Measurements from ENCODE around the gene ZFYVE28.

ZFYVE28 gene

GRCh38 chr4:2352729-2353221 is 65.7 kb downstream of the ZFYVE28 start:
- DNase-seq (ENCODE audit: low spot score) = no peak

DNA sequence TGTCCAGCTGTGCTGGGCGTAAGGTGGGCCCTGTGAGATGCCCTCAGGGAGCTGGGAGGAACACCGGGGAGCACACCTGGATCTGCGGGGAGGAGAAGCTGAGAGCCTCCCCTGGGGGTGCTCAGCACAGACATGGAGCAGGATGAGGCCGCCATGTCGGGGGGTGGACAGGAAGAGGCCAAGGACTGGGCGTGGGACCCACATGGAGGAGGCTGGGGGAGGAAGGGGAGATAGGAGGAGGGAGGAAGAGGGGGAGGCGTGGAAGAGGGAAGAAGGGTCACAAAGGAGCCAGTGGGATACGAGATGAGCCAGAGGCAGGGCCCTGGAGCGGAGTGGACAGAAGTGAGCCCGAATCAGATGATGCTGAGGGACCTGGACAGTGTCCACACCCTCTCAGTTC is 66.3 kb downstream of the ZFYVE28 start:
- no peak for DNase-seq (ENCODE audit: low spot score)

GRCh38 chr4:2350982-2351381 is 67.5 kb downstream of the ZFYVE28 start:
- no peak for DNase-seq (ENCODE audit: low spot score)

DNA sequence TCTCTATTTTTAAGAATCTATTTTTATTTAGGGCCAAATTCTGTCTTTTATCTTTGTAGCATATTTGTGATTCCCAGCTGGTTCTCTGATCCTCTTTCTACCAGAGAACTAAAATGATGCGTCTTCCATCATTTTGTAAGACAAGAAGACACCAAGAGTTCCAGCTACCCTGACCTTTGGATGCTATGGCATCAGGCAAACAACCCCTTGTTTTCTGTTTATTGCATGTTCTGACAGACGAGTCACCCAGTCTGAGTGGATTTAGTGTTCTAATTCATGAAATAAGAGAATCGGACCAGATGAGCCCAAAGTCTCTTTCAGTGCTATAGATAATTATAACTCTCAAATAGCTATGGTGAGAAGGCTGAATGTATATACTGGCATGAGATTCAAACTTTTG is 69.7 kb downstream of the ZFYVE28 start:
- no peak for DNase-seq (ENCODE audit: low spot score)

DNA sequence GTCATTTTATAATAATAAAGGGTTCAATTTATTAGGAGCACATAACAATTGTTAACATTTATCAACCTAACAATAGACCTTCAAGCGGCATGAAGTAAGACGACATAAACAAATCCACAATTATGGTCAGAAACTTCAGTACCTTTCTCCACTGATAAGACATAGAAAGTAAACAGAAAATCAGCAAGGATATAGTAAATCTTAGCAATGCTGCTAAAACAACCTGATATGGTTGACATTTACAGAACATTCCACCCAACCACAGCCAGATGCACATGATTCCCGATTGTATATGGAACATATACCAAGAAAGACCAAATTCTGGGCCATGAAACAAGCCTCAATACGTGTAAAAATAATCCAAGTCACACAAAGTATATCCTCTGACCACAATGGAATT is 71.3 kb downstream of the ZFYVE28 start:
- no peak for DNase-seq (ENCODE audit: low spot score)

- no peak for DNase-seq (ENCODE audit: low spot score)
Observed at GRCh38 chr4:2343476-2343875, 75.0 kb downstream of the ZFYVE28 start.

- DNase-seq (ENCODE audit: low spot score) = no peak
Observed at GRCh38 chr4:2341911-2342652, 76.4 kb downstream of the ZFYVE28 start.

- DNase-seq (ENCODE audit: low spot score) = no peak
Observed at GRCh38 chr4:2341261-2341841, 77.1 kb downstream of the ZFYVE28 start.

GRCh38 chr4:2340272-2341061 is 78.0 kb downstream of the ZFYVE28 start:
- DNase-seq (ENCODE audit: low spot score) = no peak

DNA sequence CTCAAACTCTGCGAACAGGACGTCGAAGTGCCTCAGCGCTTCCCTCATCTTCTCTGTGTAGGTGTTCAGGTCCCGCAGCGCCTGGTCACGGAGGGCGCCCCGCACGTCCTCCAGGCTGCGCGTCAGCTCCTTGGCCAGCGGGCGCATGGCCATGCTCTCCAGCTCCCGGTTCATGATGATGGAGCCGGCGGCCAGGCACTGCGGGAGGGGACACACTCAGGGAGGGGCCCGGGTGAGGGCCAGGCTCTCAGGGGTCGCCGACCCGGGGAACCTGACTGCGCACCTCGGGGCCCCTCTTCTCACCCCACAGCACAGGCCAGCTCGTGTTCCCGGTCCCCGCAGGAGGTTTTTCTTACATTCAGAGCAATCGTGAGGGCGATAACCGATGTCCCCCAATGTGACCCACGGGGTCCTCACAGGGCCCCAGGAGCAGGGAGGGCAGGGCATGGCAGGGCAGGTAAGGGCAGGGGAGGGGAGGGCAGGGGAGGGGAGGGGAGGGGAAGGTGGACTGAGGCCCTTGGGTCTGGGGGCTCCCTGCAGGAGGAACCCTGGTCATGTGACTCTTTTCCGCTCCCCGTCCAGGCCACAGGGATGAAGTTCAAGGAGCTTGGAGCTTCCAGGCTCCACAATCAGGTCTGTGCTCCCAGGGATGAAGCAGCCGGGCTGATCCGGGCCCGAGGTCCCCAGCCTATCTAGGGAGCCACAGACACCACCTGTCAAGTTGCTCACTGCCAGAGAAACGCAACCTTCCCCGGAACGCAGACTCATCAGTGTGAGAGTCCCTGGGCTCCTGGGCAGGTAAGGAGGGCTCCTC is 78.8 kb downstream of the ZFYVE28 start:
- DNase-seq (ENCODE audit: low spot score) = no peak

- no peak for DNase-seq (ENCODE audit: low spot score)
Observed at GRCh38 chr4:2338754-2339457, 79.5 kb downstream of the ZFYVE28 start.

DNA sequence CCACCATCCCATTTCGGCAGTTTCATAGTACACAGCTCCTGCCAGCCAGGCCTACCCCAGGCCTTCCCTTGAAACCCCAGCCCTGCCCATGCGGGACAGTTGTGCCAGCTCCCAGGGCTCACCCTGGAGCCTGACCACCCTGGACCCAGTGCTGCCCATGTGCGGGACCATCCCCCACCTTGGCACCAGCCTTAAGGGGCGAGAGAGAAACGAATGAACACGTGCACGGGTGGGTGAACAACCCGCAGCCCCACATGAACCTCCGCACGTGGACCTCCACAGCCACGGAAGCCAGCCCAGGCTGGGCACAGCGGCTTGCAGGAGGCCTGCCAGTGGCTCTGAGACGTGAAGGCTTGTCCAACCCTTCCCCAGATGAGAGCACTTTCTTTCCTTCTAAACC is 80.5 kb downstream of the ZFYVE28 start:
- no peak for DNase-seq (ENCODE audit: low spot score)

DNA sequence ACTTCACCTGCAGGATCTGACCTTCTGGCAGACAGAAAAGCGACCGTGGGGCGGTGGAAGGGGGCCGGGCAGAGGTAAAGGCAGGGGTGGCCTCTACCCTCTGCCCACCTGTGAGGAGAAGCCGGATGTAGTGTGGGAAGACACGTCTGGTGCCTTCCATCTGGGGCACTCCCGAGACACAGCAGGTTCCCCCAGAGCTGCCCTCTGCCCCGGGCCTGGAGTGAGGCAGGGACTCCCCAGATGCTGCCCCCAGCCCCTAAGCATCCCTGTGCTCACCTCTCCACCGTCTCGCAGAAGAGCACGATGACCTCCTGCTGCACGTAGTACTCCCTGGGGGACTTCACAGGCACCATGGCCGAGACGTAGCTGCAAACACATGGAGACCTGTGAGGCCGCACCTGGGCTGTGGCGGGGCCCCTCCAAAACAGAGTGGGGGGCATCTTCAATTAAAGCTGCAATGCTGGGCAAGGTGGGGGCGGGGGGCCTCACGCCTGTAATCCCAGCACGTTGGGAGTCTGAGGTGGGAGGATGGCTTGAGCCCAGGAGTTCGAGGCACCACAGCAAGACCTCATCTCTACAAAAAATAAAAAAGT is 81.2 kb downstream of the ZFYVE28 start:
- no peak for DNase-seq (ENCODE audit: low spot score)

DNA sequence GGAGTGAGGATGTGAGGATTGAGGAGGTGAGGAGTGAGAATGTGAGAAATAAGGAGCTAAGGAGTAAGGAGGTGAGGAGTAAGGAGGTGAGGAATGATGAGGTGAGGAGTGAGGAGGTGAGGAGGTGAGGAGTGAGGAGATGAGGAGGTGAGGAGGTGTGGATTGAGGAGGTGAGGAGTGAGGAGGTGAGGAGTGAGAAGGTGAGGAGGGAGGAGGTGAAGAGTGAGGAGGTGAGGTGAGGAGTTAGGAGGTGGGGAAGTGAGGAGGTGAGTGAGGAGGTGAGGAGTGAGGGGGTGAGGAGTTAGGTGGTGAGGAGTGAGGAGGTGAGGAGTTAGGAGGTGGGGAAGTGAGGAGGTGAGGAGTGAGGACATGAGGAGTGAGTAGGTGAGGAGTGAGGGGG is 81.8 kb downstream of the ZFYVE28 start:
- DNase-seq (ENCODE audit: low spot score) = no peak

GRCh38 chr4:2335729-2336101 is 82.7 kb downstream of the ZFYVE28 start:
- DNase-seq (ENCODE audit: low spot score) = no peak

DNA sequence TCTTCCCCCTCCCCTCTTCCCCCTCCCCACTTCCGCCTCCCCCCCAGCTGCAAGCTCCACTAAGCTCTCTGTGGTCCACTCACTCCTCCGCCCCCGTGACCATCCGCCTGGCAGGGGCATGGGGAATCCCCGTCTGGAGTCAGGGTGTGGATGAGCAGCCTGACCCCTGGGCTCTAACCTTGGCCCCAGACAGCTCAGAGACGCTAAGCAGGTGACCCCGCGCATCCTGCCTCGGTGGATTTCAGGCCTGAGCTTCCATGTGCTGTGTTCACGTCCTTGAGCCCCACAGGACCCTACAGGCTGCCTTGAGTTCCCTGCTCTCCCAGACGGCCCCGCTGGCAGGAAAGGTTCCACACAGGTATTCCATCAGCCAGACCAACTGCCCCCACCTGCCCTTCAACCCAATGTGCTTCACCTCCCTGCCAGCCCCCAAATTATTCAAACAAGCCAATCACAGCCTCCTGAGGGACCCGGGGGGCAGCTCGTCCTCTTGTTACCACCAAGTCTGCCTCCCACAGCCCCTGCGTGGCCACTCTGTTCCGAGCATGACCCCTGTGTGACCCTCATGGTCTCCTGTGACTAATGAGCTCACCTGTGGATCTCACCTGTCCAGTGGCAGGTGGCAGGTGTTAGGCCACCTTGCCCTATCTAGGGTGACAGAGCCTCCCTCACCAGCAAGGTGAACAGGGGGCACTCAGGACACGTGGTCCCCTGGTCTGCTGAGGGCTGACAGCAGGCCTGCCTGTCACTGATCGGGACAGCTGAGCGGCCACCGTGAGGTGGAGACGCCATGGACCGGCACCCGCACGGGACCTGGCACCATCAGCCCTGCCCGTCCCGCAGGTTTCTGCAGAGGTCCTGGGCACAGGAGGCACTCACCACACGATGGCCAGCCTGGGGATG is 83.4 kb downstream of the ZFYVE28 start:
- no peak for DNase-seq (ENCODE audit: low spot score)

DNA sequence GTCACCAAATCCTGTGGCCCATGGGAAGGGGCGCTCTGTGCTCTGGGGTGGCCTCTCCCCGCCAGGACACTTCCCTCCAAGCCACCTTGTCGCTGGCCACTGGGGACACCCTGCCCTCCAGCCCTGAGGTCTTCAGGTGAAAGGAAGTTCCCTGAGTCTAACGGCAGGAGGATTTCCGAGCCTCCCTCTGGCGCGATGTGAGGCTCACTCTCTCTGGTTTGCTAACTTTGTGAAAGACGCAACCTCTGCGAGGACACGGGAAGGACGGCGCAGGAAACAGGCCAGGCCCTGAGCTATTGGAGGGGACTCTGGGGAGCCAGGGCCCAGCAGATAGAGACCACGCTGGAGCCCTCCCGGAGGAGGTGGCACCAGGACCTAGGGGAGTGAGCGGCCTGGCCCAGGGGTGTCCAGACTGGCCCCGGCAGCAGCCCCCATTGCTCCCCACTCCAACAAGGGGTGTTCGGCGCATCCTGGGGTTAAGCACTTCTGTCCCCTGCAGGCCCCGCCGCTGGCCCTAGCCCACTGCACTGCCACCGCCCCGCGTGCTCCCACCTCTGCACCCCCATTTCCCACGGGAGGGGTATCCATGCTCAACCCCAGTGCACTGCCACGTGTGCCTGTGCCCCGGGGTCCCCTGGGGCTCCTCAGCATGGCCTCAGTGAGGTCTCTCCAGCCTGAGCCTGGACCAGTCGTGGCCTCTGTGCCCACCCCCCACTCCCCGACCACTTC is 84.4 kb downstream of the ZFYVE28 start:
- DNase-seq (ENCODE audit: low spot score) = no peak

GRCh38 chr4:2333356-2333841 is 85.0 kb downstream of the ZFYVE28 start:
- no peak for DNase-seq (ENCODE audit: low spot score)

GRCh38 chr4:2332976-2333319 is 85.5 kb downstream of the ZFYVE28 start:
- DNase-seq (ENCODE audit: low spot score) = no peak

Measured in activated CD4-positive, alpha-beta T cell treated with anti-CD3 and anti-CD28 coated beads, Interleukin-2, Interleukin-4, amounts not matched to agents 100 ng/mL and 50 ng/mL, durations not matched to agents 16 hours and 8 hours (primary cell).